DOHH2 (cell line): Measurements from ENCODE around the gene SPATA33.
"Not testable (repeated sequence)": the region's sequence is repeated elsewhere in the genome, so short reads cannot be mapped to it uniquely, and the experiment has no call there.

Experiments
- H3F3A ChIP-seq: fragments of 200-600 bp; sonication (generic), shearing (Covaris generic); 2 replicates; pipeline ENCODE4 v1.6.0; 2016; ENCODE audit warnings: antibody characterized with exemption, mild to moderate bottlenecking; ENCODE audit not compliant: control insufficient read depth, insufficient read depth
- H3K27ac ChIP-seq: fragments of 200-600 bp; sonication (generic); 2 replicates; pipeline ENCODE4 v1.5.1; 2014; ENCODE audit warnings: low read depth, mild to moderate bottlenecking, low read length, moderate library complexity
- H3K27me3 ChIP-seq: fragments of 200-600 bp; sonication (generic); 2 replicates; pipeline ENCODE4 v1.6.1; 2014; ENCODE audit warnings: mild to moderate bottlenecking, low read length, mixed read lengths; ENCODE audit not compliant: control insufficient read depth
- H3K36me3 ChIP-seq: fragments of 200-600 bp; sonication (generic); 2 replicates; pipeline ENCODE4 v1.6.1; 2014; ENCODE audit warnings: mild to moderate bottlenecking, low read length, moderate library complexity, mixed read lengths; ENCODE audit not compliant: control insufficient read depth
- H3K4me1 ChIP-seq: fragments of 200-600 bp; sonication (generic); 2 replicates; pipeline ENCODE4 v1.6.1; 2014; ENCODE audit warnings: mild to moderate bottlenecking, low read length, mixed read lengths; ENCODE audit not compliant: control insufficient read depth
- H3K4me2 ChIP-seq: fragments of 200-600 bp; sonication (generic); 2 replicates; pipeline ENCODE4 v1.6.0; 2014; ENCODE audit warnings: mild to moderate bottlenecking, low read length, moderate library complexity
- H3K4me3 ChIP-seq: fragments of 200-600 bp; sonication (generic); 2 replicates; pipeline ENCODE4 v1.5.1; 2014; ENCODE audit warnings: mild to moderate bottlenecking, low read length, mixed read lengths
- H3K79me2 ChIP-seq: fragments of 200-600 bp; sonication (generic); 2 replicates; pipeline ENCODE4 v1.6.1; 2014; ENCODE audit warnings: mild to moderate bottlenecking, low read length, mixed read lengths; ENCODE audit not compliant: control insufficient read depth
- H3K9me2 ChIP-seq: fragments of 200-600 bp; sonication (generic); replicated peaks from 2 replicates; pipeline ENCODE4 v1.6.1; 2014; ENCODE audit warnings: mild to moderate bottlenecking, low read length, mixed read lengths; ENCODE audit not compliant: control insufficient read depth
- H3K9me3 ChIP-seq: fragments of 200-600 bp; sonication (generic); 2 replicates; pipeline ENCODE4 v1.6.1; 2014; ENCODE audit warnings: antibody characterized with exemption, low read length, mixed read lengths; ENCODE audit not compliant: control insufficient read depth, insufficient read depth
- H4K20me1 ChIP-seq: fragments of 200-600 bp; sonication (generic); 2 replicates; pipeline ENCODE4 v1.6.0; 2014; ENCODE audit warnings: low read depth, mild to moderate bottlenecking, antibody characterized with exemption, low read length, moderate library complexity; ENCODE audit not compliant: control insufficient read depth, insufficient read depth
- EZH2phosphoT487 ChIP-seq: fragments of 200-600 bp; sonication (generic); IDR thresholded peaks from 2 replicates; pipeline ENCODE4 v1.6.1; 2017; ENCODE audit warnings: borderline replicate concordance, mild to moderate bottlenecking, antibody characterized with exemption, low read length, moderate library complexity, mixed read lengths
- TF ChIP-seq, protein P1 (sequence below): fragments of 200-600 bp; sonication (generic); IDR thresholded peaks from one replicate; pipeline ENCODE4 v1.5.1; 2014; ENCODE audit warnings: antibody characterized with exemption, mild to moderate bottlenecking, low read depth, low read length; ENCODE audit not compliant: poor library complexity, severe bottlenecking

The SPATA33 gene

GRCh38 chr16:89668790-89669158 is 11.1 kb downstream of the SPATA33 start:
- Histone ChIP-seq H3K79me2 (no peaks in the 10 kb centered on the region), H3K27ac (no peak overlapping the region), H3K4me1 (no peaks in the 10 kb centered on the region), H3K9me3 (no peaks in the 10 kb centered on the region), H3F3A (no peaks in the 10 kb centered on the region), H4K20me1 (no peaks in the 10 kb centered on the region), H3K4me2 (no peak overlapping the region), H3K36me3 (peaks cover 4% of the 10 kb centered on the region), H3K4me3 (no peak overlapping the region), H3K9me2 (no peaks in the 10 kb centered on the region), H3K27me3 (no peaks in the 10 kb centered on the region)
- TF ChIP-seq, protein P1, sequence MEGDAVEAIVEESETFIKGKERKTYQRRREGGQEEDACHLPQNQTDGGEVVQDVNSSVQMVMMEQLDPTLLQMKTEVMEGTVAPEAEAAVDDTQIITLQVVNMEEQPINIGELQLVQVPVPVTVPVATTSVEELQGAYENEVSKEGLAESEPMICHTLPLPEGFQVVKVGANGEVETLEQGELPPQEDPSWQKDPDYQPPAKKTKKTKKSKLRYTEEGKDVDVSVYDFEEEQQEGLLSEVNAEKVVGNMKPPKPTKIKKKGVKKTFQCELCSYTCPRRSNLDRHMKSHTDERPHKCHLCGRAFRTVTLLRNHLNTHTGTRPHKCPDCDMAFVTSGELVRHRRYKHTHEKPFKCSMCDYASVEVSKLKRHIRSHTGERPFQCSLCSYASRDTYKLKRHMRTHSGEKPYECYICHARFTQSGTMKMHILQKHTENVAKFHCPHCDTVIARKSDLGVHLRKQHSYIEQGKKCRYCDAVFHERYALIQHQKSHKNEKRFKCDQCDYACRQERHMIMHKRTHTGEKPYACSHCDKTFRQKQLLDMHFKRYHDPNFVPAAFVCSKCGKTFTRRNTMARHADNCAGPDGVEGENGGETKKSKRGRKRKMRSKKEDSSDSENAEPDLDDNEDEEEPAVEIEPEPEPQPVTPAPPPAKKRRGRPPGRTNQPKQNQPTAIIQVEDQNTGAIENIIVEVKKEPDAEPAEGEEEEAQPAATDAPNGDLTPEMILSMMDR: no peak
- TF ChIP-seq EZH2phosphoT487: no peak

DNA sequence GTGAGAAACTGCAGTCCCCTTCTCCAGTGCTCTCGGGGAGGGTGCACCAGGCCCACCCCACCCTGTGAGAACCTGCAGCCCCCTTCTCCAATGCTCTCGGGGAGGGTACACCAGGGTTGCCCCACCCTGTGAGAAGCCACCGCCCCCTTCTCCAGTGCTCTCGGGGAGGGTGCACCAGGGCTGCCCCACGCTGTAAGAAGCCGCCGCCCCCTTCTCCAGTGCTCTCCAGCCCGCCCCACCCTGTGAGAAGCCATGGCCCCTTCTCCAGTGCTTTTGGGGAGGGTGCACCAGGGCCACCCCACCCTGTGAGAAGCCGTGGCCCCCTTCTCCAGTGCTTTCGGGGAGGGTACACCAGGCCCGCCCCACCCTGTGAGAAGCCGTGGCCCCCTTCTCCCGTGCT is 12.1 kb downstream of the SPATA33 start:
- Histone ChIP-seq H3K4me1 (no peaks in the 10 kb centered on the region), H3K79me2 (no peaks in the 10 kb centered on the region), H3K4me3 (no peak overlapping the region), H3K27me3 (no peaks in the 10 kb centered on the region), H3K9me3 (no peaks in the 10 kb centered on the region), H3F3A (no peaks in the 10 kb centered on the region), H4K20me1 (no peaks in the 10 kb centered on the region), H3K36me3 (no peaks in the 10 kb centered on the region; the same call in none of the 2 replicates), H3K4me2 (no peak overlapping the region), H3K27ac (no peak overlapping the region), H3K9me2 (no peaks in the 10 kb centered on the region)
- TF ChIP-seq, protein P1: no peak
- TF ChIP-seq EZH2phosphoT487: no peak

DNA sequence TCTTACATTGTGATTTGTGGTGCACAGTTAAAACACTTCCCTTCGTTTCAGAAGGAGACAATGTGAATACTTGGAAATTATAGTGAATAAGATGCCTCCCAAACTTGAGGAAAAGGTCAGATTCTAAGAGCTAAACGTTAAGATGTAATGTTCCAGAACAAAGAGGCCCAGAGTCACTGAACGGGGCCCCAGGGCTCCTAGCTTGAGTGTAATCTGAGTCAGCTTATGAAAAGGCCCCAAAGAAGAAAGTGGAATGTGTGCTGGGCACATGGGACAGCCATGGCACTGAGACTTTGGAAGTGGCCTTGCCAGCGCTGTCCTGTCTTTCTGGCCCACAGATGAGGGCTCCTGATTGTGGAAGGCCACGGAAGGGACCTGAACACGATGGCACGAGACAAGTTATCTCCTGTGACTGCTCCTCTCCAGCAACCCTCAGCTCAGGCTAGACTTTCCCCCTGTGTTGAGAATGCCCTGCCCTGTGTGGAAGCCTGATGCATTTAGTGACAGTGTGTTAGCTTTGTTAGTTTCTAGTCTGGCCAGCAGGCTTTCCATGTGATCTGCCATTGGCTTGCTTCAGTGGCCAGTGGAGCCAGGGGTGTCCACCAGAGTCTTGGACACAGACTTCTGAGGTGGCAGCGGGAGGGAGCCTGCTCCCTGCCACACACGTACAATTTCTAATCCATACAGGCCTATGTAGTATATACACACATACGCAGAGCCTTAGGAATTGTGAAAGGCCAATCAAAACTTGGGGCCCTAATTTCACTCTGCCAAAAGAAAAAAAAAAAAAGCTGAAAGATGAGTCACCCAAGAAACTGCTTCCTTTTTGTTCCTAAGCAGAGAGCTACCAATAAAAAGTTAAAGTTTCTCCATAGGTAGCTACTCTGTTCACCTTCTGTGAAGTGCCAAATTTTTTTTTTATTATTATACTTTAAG is 13.1 kb downstream of the SPATA33 start:
- Histone ChIP-seq H3K79me2 (no peaks in the 10 kb centered on the region), H3K4me1 (no peaks in the 10 kb centered on the region), H4K20me1 (no peaks in the 10 kb centered on the region), H3K27ac (no peak overlapping the region), H3F3A (no peaks in the 10 kb centered on the region), H3K27me3 (no peaks in the 10 kb centered on the region), H3K4me3 (no peak overlapping the region), H3K36me3 (no peaks in the 10 kb centered on the region; the same call in none of the 2 replicates), H3K4me2 (no peak overlapping the region), H3K9me3 (no peaks in the 10 kb centered on the region), H3K9me2 (no peaks in the 10 kb centered on the region)
- TF ChIP-seq, protein P1: no peak
- TF ChIP-seq EZH2phosphoT487: no peak

GRCh38 chr16:89671565-89671964 is 13.9 kb downstream of the SPATA33 start:
- not testable (repeated sequence) for H3K4me2 ChIP-seq, H3K9me2 ChIP-seq, H3K27me3 ChIP-seq, H3K4me1 ChIP-seq, H4K20me1 ChIP-seq, H3K79me2 ChIP-seq, H3K4me3 ChIP-seq, H3F3A ChIP-seq, H3K36me3 ChIP-seq, H3K9me3 ChIP-seq, H3K27ac ChIP-seq
